ENCODE measurements around the gene NT5E.

DNA sequence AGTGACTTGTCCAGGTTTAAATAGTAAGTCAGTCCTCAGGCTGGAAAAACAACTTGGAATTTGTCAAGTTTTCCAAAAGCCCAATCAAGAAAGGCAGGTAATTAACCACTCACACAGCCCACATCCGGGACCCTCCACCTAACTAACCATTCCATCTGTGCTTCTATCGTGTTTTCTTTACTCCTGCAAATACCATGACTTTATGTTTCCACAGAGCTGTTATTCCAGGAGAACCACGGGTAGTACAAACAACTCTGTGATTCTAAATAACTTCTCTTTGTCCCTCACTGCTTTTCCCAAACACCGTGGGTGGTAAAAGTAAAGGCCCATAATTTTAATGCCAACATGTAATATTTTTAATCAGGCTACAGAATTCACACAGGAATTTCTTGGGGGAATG lies 49.6 kb upstream of the NT5E start:
- TF ChIP-seq LEF1 (IDR thresholded peaks at IDR 0.05; ENCODE audit: borderline replicate concordance) (no peak), NFRKB (IDR thresholded peaks at IDR 0.05) (no peak), ARNT (IDR thresholded peaks at IDR 0.05) (no peak), SUZ12 (IDR thresholded peaks at IDR 0.05) (no peak)
